HEK293 (cell line): ENCODE results near the gene TSPAN2.
A peak's percentile ranks its signal among the peaks of the same experiment; 100 is the strongest.

Source experiments
- PRDM1 ChIP-seq: fragments of 450-650 bp; formaldehyde crosslinking; IDR thresholded peaks from 2 replicates; pipeline ENCODE4; 2016; ENCODE audit warnings: missing biosample characterization, missing genetic modification characterization
- ZNF184 ChIP-seq: fragments of 450-650 bp; IDR thresholded peaks from 2 replicates; pipeline ENCODE4 v1.5.1; 2018; ENCODE audit warnings: missing biosample characterization, mild to moderate bottlenecking, missing genetic modification characterization
- ZNF48 ChIP-seq: fragments of 450-650 bp; formaldehyde crosslinking; IDR thresholded peaks from 2 replicates; pipeline ENCODE4 v1.5.1; 2016; ENCODE audit warnings: missing biosample characterization, missing genetic modification characterization
- TF ChIP-seq, protein P1 (sequence below): fragments of 450-650 bp; formaldehyde crosslinking; IDR thresholded peaks from 2 replicates; pipeline ENCODE4 v1.5.1; 2016; ENCODE audit warnings: missing biosample characterization, missing genetic modification characterization
- TF ChIP-seq, protein P2 (sequence below): fragments of 450-650 bp; formaldehyde crosslinking; IDR thresholded peaks from 2 replicates; pipeline ENCODE4 v1.5.1; 2016; ENCODE audit warnings: missing biosample characterization, missing genetic modification characterization
- TF ChIP-seq, protein P3 (sequence below): fragments of 450-650 bp; formaldehyde crosslinking; IDR thresholded peaks from 2 replicates; pipeline ENCODE4 v1.5.1; 2016; ENCODE audit warnings: missing biosample characterization, missing genetic modification characterization

DNA sequence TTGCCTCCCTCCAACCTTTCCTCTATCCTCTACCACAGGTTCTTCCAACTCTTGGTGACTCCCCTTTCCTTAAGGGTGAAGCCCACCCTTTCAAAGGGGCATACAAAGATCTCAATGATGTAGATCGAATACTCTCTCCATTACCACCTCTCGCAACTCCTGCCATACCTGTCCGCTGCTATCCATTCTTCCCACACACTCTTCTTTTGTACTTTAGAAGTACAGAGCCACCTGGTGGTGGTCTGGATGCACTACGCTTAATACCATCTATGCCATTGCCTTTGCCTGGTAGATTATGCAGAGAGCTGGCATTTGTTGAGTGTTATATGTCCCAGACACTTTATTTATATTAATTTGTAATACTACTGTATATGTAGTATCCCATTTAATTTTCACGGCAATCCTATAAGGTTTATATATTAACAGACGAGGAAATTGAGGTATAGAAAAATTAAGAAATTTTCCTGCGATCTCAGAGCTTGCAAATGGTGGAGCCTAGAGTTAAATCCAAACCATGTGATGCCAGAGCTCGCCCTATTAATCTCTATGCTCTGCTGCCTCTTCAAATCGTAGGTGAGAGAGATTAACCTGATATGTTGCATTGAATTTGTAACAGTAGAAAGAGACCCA is 36.7 kb downstream of the TSPAN2 start:
- TF ChIP-seq, protein P1, sequence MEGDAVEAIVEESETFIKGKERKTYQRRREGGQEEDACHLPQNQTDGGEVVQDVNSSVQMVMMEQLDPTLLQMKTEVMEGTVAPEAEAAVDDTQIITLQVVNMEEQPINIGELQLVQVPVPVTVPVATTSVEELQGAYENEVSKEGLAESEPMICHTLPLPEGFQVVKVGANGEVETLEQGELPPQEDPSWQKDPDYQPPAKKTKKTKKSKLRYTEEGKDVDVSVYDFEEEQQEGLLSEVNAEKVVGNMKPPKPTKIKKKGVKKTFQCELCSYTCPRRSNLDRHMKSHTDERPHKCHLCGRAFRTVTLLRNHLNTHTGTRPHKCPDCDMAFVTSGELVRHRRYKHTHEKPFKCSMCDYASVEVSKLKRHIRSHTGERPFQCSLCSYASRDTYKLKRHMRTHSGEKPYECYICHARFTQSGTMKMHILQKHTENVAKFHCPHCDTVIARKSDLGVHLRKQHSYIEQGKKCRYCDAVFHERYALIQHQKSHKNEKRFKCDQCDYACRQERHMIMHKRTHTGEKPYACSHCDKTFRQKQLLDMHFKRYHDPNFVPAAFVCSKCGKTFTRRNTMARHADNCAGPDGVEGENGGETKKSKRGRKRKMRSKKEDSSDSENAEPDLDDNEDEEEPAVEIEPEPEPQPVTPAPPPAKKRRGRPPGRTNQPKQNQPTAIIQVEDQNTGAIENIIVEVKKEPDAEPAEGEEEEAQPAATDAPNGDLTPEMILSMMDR (tag by site-specific recombination): peak; percentile 68
- TF ChIP-seq, protein P2, sequence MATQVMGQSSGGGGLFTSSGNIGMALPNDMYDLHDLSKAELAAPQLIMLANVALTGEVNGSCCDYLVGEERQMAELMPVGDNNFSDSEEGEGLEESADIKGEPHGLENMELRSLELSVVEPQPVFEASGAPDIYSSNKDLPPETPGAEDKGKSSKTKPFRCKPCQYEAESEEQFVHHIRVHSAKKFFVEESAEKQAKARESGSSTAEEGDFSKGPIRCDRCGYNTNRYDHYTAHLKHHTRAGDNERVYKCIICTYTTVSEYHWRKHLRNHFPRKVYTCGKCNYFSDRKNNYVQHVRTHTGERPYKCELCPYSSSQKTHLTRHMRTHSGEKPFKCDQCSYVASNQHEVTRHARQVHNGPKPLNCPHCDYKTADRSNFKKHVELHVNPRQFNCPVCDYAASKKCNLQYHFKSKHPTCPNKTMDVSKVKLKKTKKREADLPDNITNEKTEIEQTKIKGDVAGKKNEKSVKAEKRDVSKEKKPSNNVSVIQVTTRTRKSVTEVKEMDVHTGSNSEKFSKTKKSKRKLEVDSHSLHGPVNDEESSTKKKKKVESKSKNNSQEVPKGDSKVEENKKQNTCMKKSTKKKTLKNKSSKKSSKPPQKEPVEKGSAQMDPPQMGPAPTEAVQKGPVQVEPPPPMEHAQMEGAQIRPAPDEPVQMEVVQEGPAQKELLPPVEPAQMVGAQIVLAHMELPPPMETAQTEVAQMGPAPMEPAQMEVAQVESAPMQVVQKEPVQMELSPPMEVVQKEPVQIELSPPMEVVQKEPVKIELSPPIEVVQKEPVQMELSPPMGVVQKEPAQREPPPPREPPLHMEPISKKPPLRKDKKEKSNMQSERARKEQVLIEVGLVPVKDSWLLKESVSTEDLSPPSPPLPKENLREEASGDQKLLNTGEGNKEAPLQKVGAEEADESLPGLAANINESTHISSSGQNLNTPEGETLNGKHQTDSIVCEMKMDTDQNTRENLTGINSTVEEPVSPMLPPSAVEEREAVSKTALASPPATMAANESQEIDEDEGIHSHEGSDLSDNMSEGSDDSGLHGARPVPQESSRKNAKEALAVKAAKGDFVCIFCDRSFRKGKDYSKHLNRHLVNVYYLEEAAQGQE: 0 out of 2 replicates have a peak, but pooled peaks have one; percentile 23
- no peak for TF ChIP-seq PRDM1 (tag by site-specific recombination)
- TF ChIP-seq ZNF184 (tag by site-specific recombination): no peak
- TF ChIP-seq, protein P3, sequence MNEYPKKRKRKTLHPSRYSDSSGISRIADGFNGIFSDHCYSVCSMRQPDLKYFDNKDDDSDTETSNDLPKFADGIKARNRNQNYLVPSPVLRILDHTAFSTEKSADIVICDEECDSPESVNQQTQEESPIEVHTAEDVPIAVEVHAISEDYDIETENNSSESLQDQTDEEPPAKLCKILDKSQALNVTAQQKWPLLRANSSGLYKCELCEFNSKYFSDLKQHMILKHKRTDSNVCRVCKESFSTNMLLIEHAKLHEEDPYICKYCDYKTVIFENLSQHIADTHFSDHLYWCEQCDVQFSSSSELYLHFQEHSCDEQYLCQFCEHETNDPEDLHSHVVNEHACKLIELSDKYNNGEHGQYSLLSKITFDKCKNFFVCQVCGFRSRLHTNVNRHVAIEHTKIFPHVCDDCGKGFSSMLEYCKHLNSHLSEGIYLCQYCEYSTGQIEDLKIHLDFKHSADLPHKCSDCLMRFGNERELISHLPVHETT: no peak
- TF ChIP-seq ZNF48 (tag by site-specific recombination): no peak
